ENCODE measurements around the gene HNRNPH2. TPM values are rescaled to one million over a fixed set of nuclear protein-coding genes. Genes with fewer than 3 reads are reported as not detected.

The HNRNPH2 gene
- polyA plus RNA-seq, 1 donor (not counting 4 experiments of a cell fraction or from before 2014, with no cell fraction given), result 73.2 TPM

DNA sequence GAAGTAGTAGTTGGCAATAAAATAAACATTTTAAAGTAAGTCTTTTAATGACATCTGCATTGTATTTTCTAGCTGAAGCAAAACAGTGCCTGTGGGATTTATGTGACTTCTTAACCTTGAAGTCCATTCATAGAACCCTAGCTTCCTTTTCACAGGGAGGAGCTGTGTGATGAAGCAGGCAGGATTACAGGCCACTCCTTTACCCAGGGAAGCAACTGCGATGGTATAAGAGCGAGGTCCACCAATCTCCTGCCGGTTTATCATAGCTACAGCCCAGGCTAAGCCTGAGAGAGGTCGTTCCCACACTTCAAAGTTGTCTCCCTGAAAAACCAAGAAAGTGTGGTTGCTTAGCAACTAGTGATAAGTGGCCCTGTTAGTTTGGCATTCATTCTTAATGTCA is 10.2 kb upstream of the HNRNPH2 start:
- DNase-seq (ENCODE audit: low read depth, low spot score), result no peak
- Histone ChIP-seq H4K20me1 (ENCODE audit: control insufficient read depth, extremely low read depth, insufficient read depth, low read length) (no peaks in the 10 kb centered on the region), H3K27ac (ENCODE audit: control insufficient read depth, insufficient read depth, low read length) (no peak overlapping the region), H3K36me3 (ENCODE audit: control insufficient read depth in 2 of 2, extremely low read depth in 1 of 2, insufficient read depth in 2 of 2, low read length in 2 of 2) (no peaks in the 10 kb centered on the region), H3K27me3 (ENCODE audit: control insufficient read depth, extremely low read depth, insufficient read depth, low read length) (no peaks in the 10 kb centered on the region), H3K9ac (ENCODE audit: control insufficient read depth, extremely low read depth, insufficient read depth, low read length) (no peak overlapping the region), H3K4me2 (ENCODE audit: control insufficient read depth, extremely low read depth, insufficient read depth, low read depth, low read length) (no peak overlapping the region), H3K4me1 (ENCODE audit: control insufficient read depth, extremely low read depth, insufficient read depth, low read length) (no peaks in the 10 kb centered on the region), H3K79me2 (ENCODE audit: control insufficient read depth, insufficient read depth, low read length) (no peaks in the 10 kb centered on the region), H3K9me3 (ENCODE audit: control insufficient read depth, low read depth, low read length) (no peaks in the 10 kb centered on the region), H3K9me1 (ENCODE audit: control insufficient read depth, extremely low read depth, insufficient read depth, low read length) (no peaks in the 10 kb centered on the region), H3K4me3 (ENCODE audit: control insufficient read depth in 2 of 3, extremely low read depth in 1 of 3, insufficient read depth in 2 of 3, low read depth in 1 of 3, low read length in 3 of 3) (no peak overlapping the region), H2AFZ (ENCODE audit: control insufficient read depth, low read length) (no peak overlapping the region)
- dilution Hi-C loops (cut with MboI; ENCODE audit: extremely low pct_ligation_motif_present, low sequenced_read_pairs), result no loop called here
- TF ChIP-seq EZH2 (IDR thresholded peaks at IDR 0.05; ENCODE audit: low read length), result no peak
- TF ChIP-seq, protein P1, sequence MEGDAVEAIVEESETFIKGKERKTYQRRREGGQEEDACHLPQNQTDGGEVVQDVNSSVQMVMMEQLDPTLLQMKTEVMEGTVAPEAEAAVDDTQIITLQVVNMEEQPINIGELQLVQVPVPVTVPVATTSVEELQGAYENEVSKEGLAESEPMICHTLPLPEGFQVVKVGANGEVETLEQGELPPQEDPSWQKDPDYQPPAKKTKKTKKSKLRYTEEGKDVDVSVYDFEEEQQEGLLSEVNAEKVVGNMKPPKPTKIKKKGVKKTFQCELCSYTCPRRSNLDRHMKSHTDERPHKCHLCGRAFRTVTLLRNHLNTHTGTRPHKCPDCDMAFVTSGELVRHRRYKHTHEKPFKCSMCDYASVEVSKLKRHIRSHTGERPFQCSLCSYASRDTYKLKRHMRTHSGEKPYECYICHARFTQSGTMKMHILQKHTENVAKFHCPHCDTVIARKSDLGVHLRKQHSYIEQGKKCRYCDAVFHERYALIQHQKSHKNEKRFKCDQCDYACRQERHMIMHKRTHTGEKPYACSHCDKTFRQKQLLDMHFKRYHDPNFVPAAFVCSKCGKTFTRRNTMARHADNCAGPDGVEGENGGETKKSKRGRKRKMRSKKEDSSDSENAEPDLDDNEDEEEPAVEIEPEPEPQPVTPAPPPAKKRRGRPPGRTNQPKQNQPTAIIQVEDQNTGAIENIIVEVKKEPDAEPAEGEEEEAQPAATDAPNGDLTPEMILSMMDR (optimal IDR thresholded peaks at IDR 0.05 in 1 of 3, IDR thresholded peaks at IDR 0.05 in 1 of 3, conservative IDR thresholded peaks at IDR 0.05 in 1 of 3; ENCODE audit: extremely low read depth in 1 of 3, insufficient read depth in 2 of 3, low read length in 3 of 3), result no peak
- no peak for FAIRE-seq

DNA sequence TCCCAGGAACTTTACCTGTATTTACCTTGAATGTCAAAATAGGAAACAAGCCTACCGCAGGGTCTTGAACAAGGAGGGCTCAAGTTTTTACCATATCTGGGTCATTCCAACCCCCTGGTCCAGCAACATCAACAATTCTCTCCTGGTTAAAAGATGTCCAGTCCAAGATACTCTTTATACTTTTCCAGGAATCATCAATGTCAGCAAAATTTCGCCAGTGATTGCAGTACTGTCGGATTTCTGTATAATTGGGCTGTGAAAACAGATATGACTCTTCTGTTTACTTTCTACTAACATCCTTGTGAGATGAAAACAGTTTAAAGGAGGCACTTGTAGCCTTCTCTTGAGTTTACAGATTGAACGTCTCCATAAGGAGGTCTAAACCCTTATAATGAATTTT is 9.3 kb upstream of the HNRNPH2 start:
- no peaks in the 10 kb centered on the region for H4K20me1 ChIP-seq (ENCODE audit: control insufficient read depth, extremely low read depth, insufficient read depth, low read length)
- no peaks in the 10 kb centered on the region for H3K27me3 ChIP-seq (ENCODE audit: control insufficient read depth, extremely low read depth, insufficient read depth, low read length)
- no peaks in the 10 kb centered on the region for H3K9me1 ChIP-seq (ENCODE audit: control insufficient read depth, extremely low read depth, insufficient read depth, low read length)
- H3K27ac ChIP-seq (ENCODE audit: control insufficient read depth, insufficient read depth, low read length), result no peak overlapping the region
- no peak overlapping the region for H3K4me2 ChIP-seq (ENCODE audit: control insufficient read depth, extremely low read depth, insufficient read depth, low read depth, low read length)
- FAIRE-seq, result no peak
- H3K9ac ChIP-seq (ENCODE audit: control insufficient read depth, extremely low read depth, insufficient read depth, low read length), result no peak overlapping the region
- dilution Hi-C loops (cut with MboI; ENCODE audit: extremely low pct_ligation_motif_present, low sequenced_read_pairs), result no loop called here
- H3K4me3 ChIP-seq (ENCODE audit: control insufficient read depth in 2 of 3, extremely low read depth in 1 of 3, insufficient read depth in 2 of 3, low read depth in 1 of 3, low read length in 3 of 3), result no peak overlapping the region
- no peaks in the 10 kb centered on the region for H3K36me3 ChIP-seq (ENCODE audit: control insufficient read depth in 2 of 2, extremely low read depth in 1 of 2, insufficient read depth in 2 of 2, low read length in 2 of 2)
- no peaks in the 10 kb centered on the region for H3K79me2 ChIP-seq (ENCODE audit: control insufficient read depth, insufficient read depth, low read length)
- no peak for DNase-seq (ENCODE audit: low read depth, low spot score)
- no peak overlapping the region for H2AFZ ChIP-seq (ENCODE audit: control insufficient read depth, low read length)
- TF ChIP-seq, protein P1 (optimal IDR thresholded peaks at IDR 0.05 in 1 of 3, IDR thresholded peaks at IDR 0.05 in 1 of 3, conservative IDR thresholded peaks at IDR 0.05 in 1 of 3; ENCODE audit: extremely low read depth in 1 of 3, insufficient read depth in 2 of 3, low read length in 3 of 3), result no peak
- no peak for TF ChIP-seq EZH2 (IDR thresholded peaks at IDR 0.05; ENCODE audit: low read length)
- H3K4me1 ChIP-seq (ENCODE audit: control insufficient read depth, extremely low read depth, insufficient read depth, low read length), result no peaks in the 10 kb centered on the region
- no peaks in the 10 kb centered on the region for H3K9me3 ChIP-seq (ENCODE audit: control insufficient read depth, low read depth, low read length)
